Stomach (tissue), 9 donors: ENCODE measurements around the gene PKNOX2. TPM values are rescaled to one million over a fixed set of nuclear protein-coding genes. Genes with fewer than 3 reads are reported as not detected.

ENCODE experiments used
- DNase-seq, 2 donors: peaks; one replicate each; pipeline versions ENCODE4 v3.0.0 to v3.0.0-alpha.2; 2013 to 2019
- H3K27ac ChIP-seq, 5 donors: fragments of 200-600 bp in 4 of 5; sonication (generic) in 4 of 5; one replicate each; pipeline ENCODE4 v1.5.1; 2013 to 2019; ENCODE audit warnings: mild to moderate bottlenecking in 1 of 5, moderate library complexity in 1 of 5
- H3K27me3 ChIP-seq, 3 donors: fragments of 200-600 bp; sonication (generic); one replicate each; pipeline ENCODE4 v1.5.1; 2017 to 2019; ENCODE audit warnings: mixed run types in 1 of 3
- H3K36me3 ChIP-seq, 4 donors: fragments of 200-600 bp; sonication (generic); 1 replicate in 3 of 4; 2 replicates in 1 of 4; pipeline ENCODE4 v1.5.1; 2016 to 2019
- H3K4me1 ChIP-seq, 4 donors: fragments of 200-600 bp; sonication (generic); one replicate each; pipeline ENCODE4 v1.5.1; 2016 to 2019
- H3K4me3 ChIP-seq, 4 donors: fragments of 200-600 bp; sonication (generic) in 3 of 4; one replicate each; pipeline ENCODE4 v1.5.1; 2016 to 2019; ENCODE audit warnings: mild to moderate bottlenecking in 1 of 4
- H3K9me3 ChIP-seq, 4 donors: fragments of 200-600 bp; sonication (generic); one replicate each; pipeline ENCODE4 v1.5.1; 2016 to 2019
- EP300 ChIP-seq: sonication (generic); formaldehyde crosslinking; IDR thresholded peaks from one replicate; pipeline ENCODE4 v1.6.1; 2017; ENCODE audit warnings: antibody characterized with exemption
- POLR2A ChIP-seq, 4 donors: fragments of 450-650 bp; IDR thresholded peaks; one replicate each; pipeline ENCODE4 v1.6.1; 2016; ENCODE audit warnings: antibody characterized with exemption in 4 of 4, control low read depth in 2 of 4, mild to moderate bottlenecking in 1 of 4, moderate library complexity in 1 of 4
- POLR2AphosphoS5 ChIP-seq, 3 donors: sonication (generic); formaldehyde crosslinking; IDR thresholded peaks; one replicate each; pipeline ENCODE4 v1.6.1; 2016; ENCODE audit warnings: antibody characterized with exemption in 3 of 3
- WGBS, 5 donors: extraction: QIAGEN DNeasy Blood & Tissue Kit in 3 of 5; methylation state at CpG; one replicate each; pipeline versions ENCODE4 v1.1.5 to v1.1.7; 2013 to 2018; 5-methylcytosine and 5-hydroxymethylcytosine counted together
- intact Hi-C: fragments of 100-400 bp; cut with DNase I; formaldehyde crosslinking; loops from one replicate; pipeline ENCODE4 v1.15.1; 2023; ENCODE audit warnings: low total_unique reads
- polyA plus RNA-seq, 3 donors: library from polyadenylated mRNA; stranded (reverse); fragments of 200-250 nt; gene quantifications; one replicate each; pipeline ENCODE4 v1.2.3, GENCODE V29; 2013
- total RNA-seq, 5 donors: library from RNA; depleted of rRNA; stranded (reverse); fragments of >200 nt; gene quantifications; one replicate each; pipeline versions ENCODE4 v1.1.0 to v1.2.3, GENCODE V29; 2014 to 2016
- TF ChIP-seq, protein P1 (sequence below), 7 experiments: fragments of 450-650 bp in 4 of 7; fragments of 200-600 bp in 3 of 7; sonication (generic) in 3 of 7; IDR thresholded peaks; one replicate each; pipeline ENCODE4 v1.5.1; 2016 to 2019; ENCODE audit warnings: antibody characterized with exemption in 7 of 7, control low read depth in 2 of 7, mild to moderate bottlenecking in 1 of 7
- donor health status: healthy with polysubstance abuse.
- donor health status: Bipolar disorder and iron deficiency.
- donor health status: healthy.

PKNOX2 gene
- total and polyA plus RNA-seq, 8 donors: 0.83 to 4.9 (median 2.3) TPM; not detected in 1

DNA sequence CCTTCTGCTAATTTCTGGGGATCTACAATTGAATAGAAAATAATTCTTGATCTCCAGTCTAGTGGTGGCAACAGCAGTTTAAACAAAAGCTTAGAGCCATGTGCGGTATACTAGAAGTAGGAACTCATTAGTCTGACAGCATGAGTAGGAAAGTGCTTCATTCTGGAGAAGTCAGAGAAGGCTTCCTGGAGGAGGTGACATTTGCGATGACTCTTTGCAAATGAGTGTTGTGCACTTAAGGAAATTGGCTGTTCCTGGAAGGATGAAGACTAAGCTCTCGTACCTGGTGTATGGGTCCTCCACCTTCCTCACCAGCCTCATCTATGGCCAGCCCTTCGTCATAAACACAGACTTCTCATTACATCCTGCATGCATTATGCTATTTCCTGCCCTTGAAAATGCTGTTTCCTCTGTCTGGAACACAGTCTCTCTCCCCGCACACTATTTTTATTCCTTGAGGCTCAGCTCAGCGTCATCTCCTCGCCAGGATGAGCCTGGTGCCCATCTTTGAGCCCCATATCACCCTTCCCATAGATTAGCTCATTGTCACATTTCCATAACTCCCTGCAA lies 132.9 kb downstream of the PKNOX2 start:
- peaks cover 0 to 14% (median 6%) of the 10 kb centered on the region in 4 donors for H3K4me1 ChIP-seq
- TF ChIP-seq POLR2A (IDR thresholded peaks at IDR 0.05) (no peak), POLR2AphosphoS5 (IDR thresholded peaks at IDR 0.05) (no peak), EP300 (no peak)
- TF ChIP-seq, protein P1, sequence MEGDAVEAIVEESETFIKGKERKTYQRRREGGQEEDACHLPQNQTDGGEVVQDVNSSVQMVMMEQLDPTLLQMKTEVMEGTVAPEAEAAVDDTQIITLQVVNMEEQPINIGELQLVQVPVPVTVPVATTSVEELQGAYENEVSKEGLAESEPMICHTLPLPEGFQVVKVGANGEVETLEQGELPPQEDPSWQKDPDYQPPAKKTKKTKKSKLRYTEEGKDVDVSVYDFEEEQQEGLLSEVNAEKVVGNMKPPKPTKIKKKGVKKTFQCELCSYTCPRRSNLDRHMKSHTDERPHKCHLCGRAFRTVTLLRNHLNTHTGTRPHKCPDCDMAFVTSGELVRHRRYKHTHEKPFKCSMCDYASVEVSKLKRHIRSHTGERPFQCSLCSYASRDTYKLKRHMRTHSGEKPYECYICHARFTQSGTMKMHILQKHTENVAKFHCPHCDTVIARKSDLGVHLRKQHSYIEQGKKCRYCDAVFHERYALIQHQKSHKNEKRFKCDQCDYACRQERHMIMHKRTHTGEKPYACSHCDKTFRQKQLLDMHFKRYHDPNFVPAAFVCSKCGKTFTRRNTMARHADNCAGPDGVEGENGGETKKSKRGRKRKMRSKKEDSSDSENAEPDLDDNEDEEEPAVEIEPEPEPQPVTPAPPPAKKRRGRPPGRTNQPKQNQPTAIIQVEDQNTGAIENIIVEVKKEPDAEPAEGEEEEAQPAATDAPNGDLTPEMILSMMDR (IDR thresholded peaks at IDR 0.05): no peak
- H3K36me3 ChIP-seq: no peaks in the 10 kb centered on the region
- no peak for DNase-seq
- H3K4me3 ChIP-seq: no peak overlapping the region
- H3K27me3 ChIP-seq: no peaks in the 10 kb centered on the region
- intact Hi-C loops: no loop called here
- H3K27ac ChIP-seq: no peak overlapping the region
- H3K9me3 ChIP-seq: no peaks in the 10 kb centered on the region
- WGBS, 5 donors: 74 to 80% (median 79%) methylated on average over 7 of the region's 7 CpGs

DNA sequence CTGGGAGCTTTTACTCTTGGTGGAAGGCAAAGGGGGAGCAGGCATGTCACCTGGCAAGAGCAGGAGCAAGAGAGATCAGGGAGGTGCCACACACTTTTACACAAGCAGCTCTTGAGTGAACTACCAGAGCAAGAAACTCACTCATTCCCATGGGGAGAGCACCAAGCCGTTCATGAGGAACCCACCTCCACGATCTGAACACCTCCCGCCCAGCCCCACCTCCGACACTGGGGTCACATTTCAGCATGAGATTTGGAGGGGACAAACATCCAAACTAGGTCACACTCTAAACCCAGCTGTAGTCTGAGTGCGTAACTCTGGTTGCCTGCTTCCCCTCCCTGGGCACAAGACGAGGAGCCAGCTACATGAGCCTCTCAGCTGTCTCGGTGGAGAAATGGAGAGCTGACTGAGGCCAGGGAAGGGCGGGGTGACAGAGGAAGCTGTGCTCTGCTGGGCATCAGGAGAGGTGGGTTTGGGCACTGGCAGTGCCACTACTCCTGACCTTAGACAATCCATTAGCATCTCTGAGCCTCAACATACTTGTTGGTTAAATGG lies 134.6 kb downstream of the PKNOX2 start:
- no peaks in the 10 kb centered on the region for H3K36me3 ChIP-seq
- H3K27me3 ChIP-seq: no peaks in the 10 kb centered on the region
- peaks cover 0 to 14% (median 6%) of the 10 kb centered on the region in 4 donors for H3K4me1 ChIP-seq
- H3K9me3 ChIP-seq: no peaks in the 10 kb centered on the region
- intact Hi-C loops: no loop called here
- TF ChIP-seq POLR2A (IDR thresholded peaks at IDR 0.05) (no peak), EP300 (no peak)
- TF ChIP-seq, protein P1 (IDR thresholded peaks at IDR 0.05): no peak
- H3K27ac ChIP-seq: no peak overlapping the region
- no peak for DNase-seq
- 74 to 90% (median 80%) methylated on average over 6 to 8 of the region's 8 CpGs for whole genome bisulfite sequencing, 5 donors
- no peak overlapping the region for H3K4me3 ChIP-seq

DNA sequence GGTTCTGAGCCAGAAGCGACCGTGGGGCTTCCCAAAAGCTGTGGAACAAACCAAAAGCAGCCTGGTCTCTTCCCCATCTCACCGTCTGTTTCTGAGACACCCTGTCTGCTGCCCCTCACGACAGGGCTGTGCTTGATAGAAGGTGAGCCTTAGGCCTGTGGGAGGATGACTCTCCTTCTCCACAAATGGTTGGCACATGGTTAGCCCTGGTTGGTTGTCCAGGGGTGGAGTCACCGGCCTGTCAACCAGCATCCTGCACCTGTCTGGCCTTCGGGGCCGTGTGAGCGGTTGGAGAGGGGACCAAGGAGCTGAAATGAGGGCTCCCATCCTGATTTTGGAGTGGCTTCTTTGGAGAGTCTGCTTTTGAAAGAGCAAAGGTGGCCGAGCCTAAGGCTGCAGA lies 135.3 kb downstream of the PKNOX2 start:
- Histone ChIP-seq H3K27ac (peak overlapping the region in 1 of 5 donors; percentile 38), H3K4me1 (peaks cover 0 to 14% (median 6%) of the 10 kb centered on the region in 4 donors), H3K9me3 (no peaks in the 10 kb centered on the region), H3K36me3 (no peaks in the 10 kb centered on the region), H3K27me3 (no peaks in the 10 kb centered on the region), H3K4me3 (no peak overlapping the region)
- TF ChIP-seq, protein P1 (IDR thresholded peaks at IDR 0.05): no peak
- TF ChIP-seq POLR2AphosphoS5 (IDR thresholded peaks at IDR 0.05): no peak
- TF ChIP-seq POLR2A (IDR thresholded peaks at IDR 0.05): no peak
- no peak for TF ChIP-seq EP300
- DNase-seq: no peak
- WGBS, 5 donors: 81 to 89% (median 88%) methylated on average over 9 of the region's 9 CpGs
- intact Hi-C loops: no loop called here

DNA sequence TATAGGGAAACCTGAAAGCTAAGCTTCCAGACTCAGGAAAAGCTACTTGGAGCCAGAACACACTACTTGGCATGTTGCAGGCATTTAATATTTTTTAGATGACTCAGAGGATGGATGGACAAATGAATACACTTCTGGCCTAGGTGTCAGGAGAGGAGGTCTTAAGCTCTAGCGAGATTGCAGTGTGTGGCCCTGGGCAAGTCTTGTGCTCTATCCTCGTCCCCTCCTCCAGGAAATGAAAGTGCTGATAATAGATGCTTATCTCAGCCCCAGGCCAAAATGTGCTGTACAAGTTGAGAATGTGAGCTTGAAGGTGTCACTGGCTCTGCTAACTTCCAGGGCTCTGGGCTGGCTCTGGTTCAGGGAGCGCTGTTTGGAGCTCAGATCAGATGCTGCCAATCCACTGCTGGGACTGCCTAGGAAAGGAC lies 136.3 kb downstream of the PKNOX2 start:
- TF ChIP-seq POLR2A (IDR thresholded peaks at IDR 0.05) (no peak), POLR2AphosphoS5 (IDR thresholded peaks at IDR 0.05) (no peak), EP300 (no peak)
- TF ChIP-seq, protein P1 (IDR thresholded peaks at IDR 0.05): no peak
- DNase-seq: peak in 1 of 2 donors; percentile 50
- H3K36me3 ChIP-seq: no peaks in the 10 kb centered on the region
- H3K4me1 ChIP-seq: peaks cover 0 to 14% (median 6%) of the 10 kb centered on the region in 4 donors
- no peak overlapping the region for H3K4me3 ChIP-seq
- intact Hi-C loops: no loop called here
- no peaks in the 10 kb centered on the region for H3K27me3 ChIP-seq
- 26 to 50% (median 38%) methylated on average over 3 of the region's 3 CpGs for WGBS, 5 donors
- H3K27ac ChIP-seq: peak overlapping the region in 1 of 5 donors; percentile 38
- no peaks in the 10 kb centered on the region for H3K9me3 ChIP-seq
